ENCODE results near the gene TTLL10. TPM values are rescaled to one million over a fixed set of nuclear protein-coding genes. Genes with fewer than 3 reads are reported as not detected.
A peak's percentile ranks its signal among the peaks of the same experiment; 100 is the strongest.

Gene TTLL10
- total and polyA plus RNA-seq, 2 experiments from 2014 or later, result 0.45 TPM; not detected in 1

GRCh38 chr1:1205769-1206375, 32.2 kb downstream of the TTLL10 start:
- Histone ChIP-seq H3K9me2 (ENCODE audit: insufficient read depth) (no peaks in the 10 kb centered on the region), H3K27me3 (ENCODE audit: insufficient read depth) (peaks cover 13% of the 10 kb centered on the region; the same call in 1 of the 2 replicates), H2AFZ (peak overlapping the region; percentile 56), H3K27ac (ENCODE audit: low read depth) (no peak overlapping the region), H3K79me2 (replicated peaks; ENCODE audit: insufficient read depth) (no peaks in the 10 kb centered on the region), H3F3A (replicated peaks; ENCODE audit: low read depth) (no peaks in the 10 kb centered on the region), H3K4me1 (ENCODE audit: insufficient read depth) (no peaks in the 10 kb centered on the region), H3K4me2 (peak overlapping the region; percentile 76), H3K4me3 (peak overlapping the region; percentile 52), H3K36me3 (ENCODE audit: insufficient read depth) (no peaks in the 10 kb centered on the region), H4K20me1 (replicated peaks; ENCODE audit: insufficient read depth) (no peaks in the 10 kb centered on the region)
- peak; percentile 20 for ATAC-seq
- no peak for TF ChIP-seq POLR2AphosphoS5 (IDR thresholded peaks at IDR 0.05; ENCODE audit: low read depth)
- TF ChIP-seq, protein P1, sequence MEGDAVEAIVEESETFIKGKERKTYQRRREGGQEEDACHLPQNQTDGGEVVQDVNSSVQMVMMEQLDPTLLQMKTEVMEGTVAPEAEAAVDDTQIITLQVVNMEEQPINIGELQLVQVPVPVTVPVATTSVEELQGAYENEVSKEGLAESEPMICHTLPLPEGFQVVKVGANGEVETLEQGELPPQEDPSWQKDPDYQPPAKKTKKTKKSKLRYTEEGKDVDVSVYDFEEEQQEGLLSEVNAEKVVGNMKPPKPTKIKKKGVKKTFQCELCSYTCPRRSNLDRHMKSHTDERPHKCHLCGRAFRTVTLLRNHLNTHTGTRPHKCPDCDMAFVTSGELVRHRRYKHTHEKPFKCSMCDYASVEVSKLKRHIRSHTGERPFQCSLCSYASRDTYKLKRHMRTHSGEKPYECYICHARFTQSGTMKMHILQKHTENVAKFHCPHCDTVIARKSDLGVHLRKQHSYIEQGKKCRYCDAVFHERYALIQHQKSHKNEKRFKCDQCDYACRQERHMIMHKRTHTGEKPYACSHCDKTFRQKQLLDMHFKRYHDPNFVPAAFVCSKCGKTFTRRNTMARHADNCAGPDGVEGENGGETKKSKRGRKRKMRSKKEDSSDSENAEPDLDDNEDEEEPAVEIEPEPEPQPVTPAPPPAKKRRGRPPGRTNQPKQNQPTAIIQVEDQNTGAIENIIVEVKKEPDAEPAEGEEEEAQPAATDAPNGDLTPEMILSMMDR (conservative IDR thresholded peaks at IDR 0.05; ENCODE audit: low read depth in 2 of 2), result peak in 1 of 2 experiments; percentile 41; a peak in 2 of 4 replicates
- DNase-seq (ENCODE audit: low spot score), result no peak
- Mint-ChIP-seq H3K4me3 (peak overlapping the region; percentile 56; the same call in 2 of the 3 replicates), H3K4me1 (no peaks in the 10 kb centered on the region), H3K36me3 (ENCODE audit: low read depth) (no peaks in the 10 kb centered on the region), H3K27me3 (ENCODE audit: insufficient read depth, low read depth, poor library complexity) (peaks cover 7% of the 10 kb centered on the region), H3K27ac (no peak overlapping the region), H3K9me3 (no peaks in the 10 kb centered on the region; the same call in 2 of the 3 replicates)

DNA sequence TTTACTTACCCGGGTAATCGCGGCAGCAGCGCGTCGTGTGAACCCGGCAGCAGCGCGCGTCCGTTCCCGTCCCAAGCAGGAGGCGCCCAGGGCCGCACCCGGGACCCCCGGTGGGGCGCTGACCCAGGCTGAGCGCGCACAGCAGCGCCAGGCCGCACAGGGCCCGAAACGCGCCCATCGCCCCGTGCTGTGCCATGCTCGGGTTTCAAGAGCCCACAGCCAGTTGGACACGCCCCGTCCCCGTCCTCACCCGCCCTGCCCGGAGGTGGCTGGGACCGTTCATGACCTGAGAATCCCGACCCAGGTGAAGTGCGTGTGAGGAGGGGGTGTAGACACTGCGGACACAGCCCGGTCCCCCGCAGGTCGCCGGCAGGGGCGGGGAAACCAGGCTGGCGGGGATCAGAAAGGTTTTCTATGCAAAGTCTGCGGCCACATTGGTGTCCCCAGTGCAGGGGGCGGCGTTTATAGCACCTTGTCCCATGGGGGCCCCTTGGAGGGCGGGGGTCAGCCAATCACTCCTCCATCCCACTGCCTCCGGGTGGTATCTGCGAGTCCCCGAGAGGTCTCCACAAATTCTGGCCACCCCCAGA, 32.8 kb downstream of the TTLL10 start, which contains the start of gene TNFRSF18:
Gene TNFRSF18, minus strand, starts transcription at position 217 of the 590 bp plus-strand sequence. Its CDS starts 21 bp downstream, at position 196.
- peak within 1 kb of the TSS; percentile 52 for H3K4me3 ChIP-seq
- H3K4me1 Mint-ChIP-seq, result no peaks in the 10 kb centered on the region
- no peak within 1 kb of the TSS for H3K27ac Mint-ChIP-seq
- peak; percentile 68 for DNase-seq (ENCODE audit: low spot score)
- H3K4me3 Mint-ChIP-seq, result peak within 1 kb of the TSS; percentile 56
- peak within 1 kb of the TSS; percentile 56 for H2AFZ ChIP-seq
- H3F3A ChIP-seq (replicated peaks; ENCODE audit: low read depth), result no peaks in the 10 kb centered on the region
- H3K27me3 ChIP-seq (ENCODE audit: insufficient read depth), result peaks cover 13% of the 10 kb centered on the region; the same call in 1 of the 2 replicates
- peak within 1 kb of the TSS; percentile 76 for H3K4me2 ChIP-seq
- no peaks in the 10 kb centered on the region for H4K20me1 ChIP-seq (replicated peaks; ENCODE audit: insufficient read depth)
- ATAC-seq, result peak; percentile 67
- H3K9me3 Mint-ChIP-seq, result no peaks in the 10 kb centered on the region; the same call in 2 of the 3 replicates
- H3K9me2 ChIP-seq (ENCODE audit: insufficient read depth), result no peaks in the 10 kb centered on the region
- H3K79me2 ChIP-seq (replicated peaks; ENCODE audit: insufficient read depth), result no peaks in the 10 kb centered on the region
- H3K36me3 Mint-ChIP-seq (ENCODE audit: low read depth), result no peaks in the 10 kb centered on the region
- no peaks in the 10 kb centered on the region for H3K4me1 ChIP-seq (ENCODE audit: insufficient read depth)
- peaks cover 7% of the 10 kb centered on the region for H3K27me3 Mint-ChIP-seq (ENCODE audit: insufficient read depth, low read depth, poor library complexity)
- no peaks in the 10 kb centered on the region for H3K36me3 ChIP-seq (ENCODE audit: insufficient read depth)
- H3K27ac ChIP-seq (ENCODE audit: low read depth), result no peak within 1 kb of the TSS
- TF ChIP-seq, protein P2, sequence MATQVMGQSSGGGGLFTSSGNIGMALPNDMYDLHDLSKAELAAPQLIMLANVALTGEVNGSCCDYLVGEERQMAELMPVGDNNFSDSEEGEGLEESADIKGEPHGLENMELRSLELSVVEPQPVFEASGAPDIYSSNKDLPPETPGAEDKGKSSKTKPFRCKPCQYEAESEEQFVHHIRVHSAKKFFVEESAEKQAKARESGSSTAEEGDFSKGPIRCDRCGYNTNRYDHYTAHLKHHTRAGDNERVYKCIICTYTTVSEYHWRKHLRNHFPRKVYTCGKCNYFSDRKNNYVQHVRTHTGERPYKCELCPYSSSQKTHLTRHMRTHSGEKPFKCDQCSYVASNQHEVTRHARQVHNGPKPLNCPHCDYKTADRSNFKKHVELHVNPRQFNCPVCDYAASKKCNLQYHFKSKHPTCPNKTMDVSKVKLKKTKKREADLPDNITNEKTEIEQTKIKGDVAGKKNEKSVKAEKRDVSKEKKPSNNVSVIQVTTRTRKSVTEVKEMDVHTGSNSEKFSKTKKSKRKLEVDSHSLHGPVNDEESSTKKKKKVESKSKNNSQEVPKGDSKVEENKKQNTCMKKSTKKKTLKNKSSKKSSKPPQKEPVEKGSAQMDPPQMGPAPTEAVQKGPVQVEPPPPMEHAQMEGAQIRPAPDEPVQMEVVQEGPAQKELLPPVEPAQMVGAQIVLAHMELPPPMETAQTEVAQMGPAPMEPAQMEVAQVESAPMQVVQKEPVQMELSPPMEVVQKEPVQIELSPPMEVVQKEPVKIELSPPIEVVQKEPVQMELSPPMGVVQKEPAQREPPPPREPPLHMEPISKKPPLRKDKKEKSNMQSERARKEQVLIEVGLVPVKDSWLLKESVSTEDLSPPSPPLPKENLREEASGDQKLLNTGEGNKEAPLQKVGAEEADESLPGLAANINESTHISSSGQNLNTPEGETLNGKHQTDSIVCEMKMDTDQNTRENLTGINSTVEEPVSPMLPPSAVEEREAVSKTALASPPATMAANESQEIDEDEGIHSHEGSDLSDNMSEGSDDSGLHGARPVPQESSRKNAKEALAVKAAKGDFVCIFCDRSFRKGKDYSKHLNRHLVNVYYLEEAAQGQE (IDR thresholded peaks at IDR 0.05; ENCODE audit: unreplicated experiment), result no peak
- TF ChIP-seq ZNF331 (CRISPR knock-in tag; IDR thresholded peaks at IDR 0.05; ENCODE audit: low read depth) (no peak), EZH2 (IDR thresholded peaks at IDR 0.05; ENCODE audit: low read depth, unreplicated experiment) (no peak), NANOG (IDR thresholded peaks at IDR 0.05; ENCODE audit: borderline replicate concordance) (no peak), STAT1 (IDR thresholded peaks at IDR 0.05; ENCODE audit: unreplicated experiment) (no peak), JUNB (IDR thresholded peaks at IDR 0.05; ENCODE audit: unreplicated experiment) (no peak), POLR2AphosphoS5 (IDR thresholded peaks at IDR 0.05; ENCODE audit: low read depth) (no peak)
- TF ChIP-seq, protein P3, sequence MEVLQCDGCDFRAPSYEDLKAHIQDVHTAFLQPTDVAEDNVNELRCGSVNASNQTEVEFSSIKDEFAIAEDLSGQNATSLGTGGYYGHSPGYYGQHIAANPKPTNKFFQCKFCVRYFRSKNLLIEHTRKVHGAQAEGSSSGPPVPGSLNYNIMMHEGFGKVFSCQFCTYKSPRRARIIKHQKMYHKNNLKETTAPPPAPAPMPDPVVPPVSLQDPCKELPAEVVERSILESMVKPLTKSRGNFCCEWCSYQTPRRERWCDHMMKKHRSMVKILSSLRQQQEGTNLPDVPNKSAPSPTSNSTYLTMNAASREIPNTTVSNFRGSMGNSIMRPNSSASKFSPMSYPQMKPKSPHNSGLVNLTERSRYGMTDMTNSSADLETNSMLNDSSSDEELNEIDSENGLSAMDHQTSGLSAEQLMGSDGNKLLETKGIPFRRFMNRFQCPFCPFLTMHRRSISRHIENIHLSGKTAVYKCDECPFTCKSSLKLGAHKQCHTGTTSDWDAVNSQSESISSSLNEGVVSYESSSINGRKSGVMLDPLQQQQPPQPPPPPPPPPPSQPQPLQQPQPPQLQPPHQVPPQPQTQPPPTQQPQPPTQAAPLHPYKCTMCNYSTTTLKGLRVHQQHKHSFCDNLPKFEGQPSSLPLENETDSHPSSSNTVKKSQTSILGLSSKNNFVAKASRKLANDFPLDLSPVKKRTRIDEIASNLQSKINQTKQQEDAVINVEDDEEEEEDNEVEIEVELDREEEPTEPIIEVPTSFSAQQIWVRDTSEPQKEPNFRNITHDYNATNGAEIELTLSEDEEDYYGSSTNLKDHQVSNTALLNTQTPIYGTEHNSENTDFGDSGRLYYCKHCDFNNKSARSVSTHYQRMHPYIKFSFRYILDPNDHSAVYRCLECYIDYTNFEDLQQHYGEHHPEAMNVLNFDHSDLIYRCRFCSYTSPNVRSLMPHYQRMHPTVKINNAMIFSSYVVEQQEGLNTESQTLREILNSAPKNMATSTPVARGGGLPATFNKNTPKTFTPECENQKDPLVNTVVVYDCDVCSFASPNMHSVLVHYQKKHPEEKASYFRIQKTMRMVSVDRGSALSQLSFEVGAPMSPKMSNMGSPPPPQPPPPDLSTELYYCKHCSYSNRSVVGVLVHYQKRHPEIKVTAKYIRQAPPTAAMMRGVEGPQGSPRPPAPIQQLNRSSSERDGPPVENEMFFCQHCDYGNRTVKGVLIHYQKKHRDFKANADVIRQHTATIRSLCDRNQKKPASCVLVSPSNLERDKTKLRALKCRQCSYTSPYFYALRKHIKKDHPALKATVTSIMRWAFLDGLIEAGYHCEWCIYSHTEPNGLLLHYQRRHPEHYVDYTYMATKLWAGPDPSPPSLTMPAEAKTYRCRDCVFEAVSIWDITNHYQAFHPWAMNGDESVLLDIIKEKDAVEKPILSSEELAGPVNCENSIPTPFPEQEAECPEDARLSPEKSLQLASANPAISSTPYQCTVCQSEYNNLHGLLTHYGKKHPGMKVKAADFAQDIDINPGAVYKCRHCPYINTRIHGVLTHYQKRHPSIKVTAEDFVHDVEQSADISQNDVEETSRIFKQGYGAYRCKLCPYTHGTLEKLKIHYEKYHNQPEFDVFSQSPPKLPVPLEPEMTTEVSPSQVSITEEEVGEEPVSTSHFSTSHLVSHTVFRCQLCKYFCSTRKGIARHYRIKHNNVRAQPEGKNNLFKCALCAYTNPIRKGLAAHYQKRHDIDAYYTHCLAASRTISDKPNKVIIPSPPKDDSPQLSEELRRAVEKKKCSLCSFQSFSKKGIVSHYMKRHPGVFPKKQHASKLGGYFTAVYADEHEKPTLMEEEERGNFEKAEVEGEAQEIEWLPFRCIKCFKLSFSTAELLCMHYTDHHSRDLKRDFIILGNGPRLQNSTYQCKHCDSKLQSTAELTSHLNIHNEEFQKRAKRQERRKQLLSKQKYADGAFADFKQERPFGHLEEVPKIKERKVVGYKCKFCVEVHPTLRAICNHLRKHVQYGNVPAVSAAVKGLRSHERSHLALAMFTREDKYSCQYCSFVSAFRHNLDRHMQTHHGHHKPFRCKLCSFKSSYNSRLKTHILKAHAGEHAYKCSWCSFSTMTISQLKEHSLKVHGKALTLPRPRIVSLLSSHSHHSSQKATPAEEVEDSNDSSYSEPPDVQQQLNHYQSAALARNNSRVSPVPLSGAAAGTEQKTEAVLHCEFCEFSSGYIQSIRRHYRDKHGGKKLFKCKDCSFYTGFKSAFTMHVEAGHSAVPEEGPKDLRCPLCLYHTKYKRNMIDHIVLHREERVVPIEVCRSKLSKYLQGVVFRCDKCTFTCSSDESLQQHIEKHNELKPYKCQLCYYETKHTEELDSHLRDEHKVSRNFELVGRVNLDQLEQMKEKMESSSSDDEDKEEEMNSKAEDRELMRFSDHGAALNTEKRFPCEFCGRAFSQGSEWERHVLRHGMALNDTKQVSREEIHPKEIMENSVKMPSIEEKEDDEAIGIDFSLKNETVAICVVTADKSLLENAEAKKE (CRISPR knock-in tag; IDR thresholded peaks at IDR 0.05), result no peak

Data from GM23338 (cell line).